SK-N-SH (cell line): Measurements from ENCODE around the gene CAMK2N1. TPM values are rescaled to one million over a fixed set of nuclear protein-coding genes. Genes with fewer than 3 reads are reported as not detected.

Experiments
- CTCF ChIA-PET: fragments of 300-600, 350-600 bp; formaldehyde crosslinking; extraction: SDS; loops from one replicate; lab custom pipeline; 2021; lab: Yijun Ruan, JAX
- POLR2A ChIA-PET: fragments of 350-600 bp; sonication (Branson Sonifier 250); formaldehyde crosslinking; extraction: SDS; loops from one replicate; lab custom pipeline; 2020; ENCODE audit warnings: antibody characterized with exemption, inconsistent platforms; lab: Yijun Ruan, JAX
- DNase-seq: peaks from one replicate; pipeline ENCODE4 v3.0.0; 2012
- H2AFZ ChIP-seq: fragments of 200-600 bp; sonication (generic); 2 replicates; pipeline ENCODE4 v1.8.1; 2016; ENCODE audit warnings: antibody characterized with exemption, mild to moderate bottlenecking, low read depth
- H3F3A ChIP-seq: fragments of 200-600 bp; sonication (generic); replicated peaks from 2 replicates; pipeline ENCODE3; 2016; ENCODE audit warnings: antibody characterized with exemption, mild to moderate bottlenecking; ENCODE audit not compliant: insufficient read depth
- H3K27ac ChIP-seq, 2 experiments: fragments of 200-500 bp in 1 of 2; fragments of 200-600 bp in 1 of 2; sonication (Bioruptor generic) in 1 of 2; sonication (generic), shearing (Covaris generic) in 1 of 2; 2 replicates each; pipeline versions ENCODE4 v1.5.1 to v1.6.1; 2014 to 2016; ENCODE audit warnings: low read depth in 2 of 2, inconsistent platforms in 1 of 2, low read length in 1 of 2, mild to moderate bottlenecking in 1 of 2, mixed read lengths in 1 of 2
- H3K27me3 ChIP-seq: fragments of 200-600 bp; sonication (generic), shearing (Covaris generic); 2 replicates; pipeline ENCODE4 v1.6.1; 2016; ENCODE audit warnings: mixed run types; ENCODE audit not compliant: insufficient read depth
- H3K36me3 ChIP-seq, 2 experiments: fragments of 200-500 bp in 1 of 2; fragments of 200-600 bp in 1 of 2; sonication (Bioruptor generic) in 1 of 2; sonication (generic) in 1 of 2; replicated peaks in 1 of 2; 2 replicates each; pipeline versions ENCODE3 to v1.5.1; 2014 to 2016; ENCODE audit warnings: low read length in 1 of 2, mild to moderate bottlenecking in 1 of 2; ENCODE audit not compliant: insufficient read depth in 2 of 2, control insufficient read depth in 1 of 2
- H3K4me1 ChIP-seq, 2 experiments: fragments of 200-500 bp in 1 of 2; fragments of 200-600 bp in 1 of 2; sonication (Bioruptor generic) in 1 of 2; sonication (generic), shearing (Covaris generic) in 1 of 2; 2 replicates each; pipeline versions ENCODE4 v1.5.1 to v1.6.1; 2014 to 2016; ENCODE audit warnings: low read depth in 1 of 2, low read length in 1 of 2, mixed run types in 1 of 2; ENCODE audit not compliant: insufficient read depth in 2 of 2, control insufficient read depth in 1 of 2
- H3K4me2 ChIP-seq: fragments of 200-600 bp; sonication (generic), shearing (Covaris generic); 2 replicates; pipeline ENCODE4 v1.6.1; 2017; ENCODE audit warnings: mixed run types
- H3K4me3 ChIP-seq, 2 experiments: fragments of 200-500 bp in 1 of 2; fragments of 200-600 bp in 1 of 2; sonication (Bioruptor generic) in 1 of 2; sonication (generic), shearing (Covaris generic) in 1 of 2; 2 replicates each; pipeline versions ENCODE4 v1.5.1 to v1.8.1; 2014 to 2016; ENCODE audit warnings: low read depth in 2 of 2, inconsistent platforms in 1 of 2, low read length in 1 of 2, mild to moderate bottlenecking in 1 of 2, mixed read lengths in 1 of 2, moderate library complexity in 1 of 2
- H3K79me2 ChIP-seq: fragments of 200-600 bp; sonication (generic); 2 replicates; pipeline ENCODE4 v1.8.1; 2017; ENCODE audit warnings: mild to moderate bottlenecking; ENCODE audit not compliant: insufficient read depth
- H3K9ac ChIP-seq: fragments of 200-600 bp; sonication (generic); 2 replicates; pipeline ENCODE4 v1.6.1; 2017; ENCODE audit warnings: mixed run types
- H3K9me2 ChIP-seq: fragments of 200-600 bp; sonication (generic); 2 replicates; pipeline ENCODE4 v1.6.1; 2017; ENCODE audit warnings: mixed run types
- H3K9me3 ChIP-seq: fragments of 200-600 bp; sonication (generic); 2 replicates; pipeline ENCODE4 v1.6.1; 2017; ENCODE audit warnings: mixed run types, mild to moderate bottlenecking, moderate library complexity
- H4K20me1 ChIP-seq: fragments of 200-600 bp; sonication (generic); 2 replicates; pipeline ENCODE4 v1.6.1; 2017; ENCODE audit warnings: mild to moderate bottlenecking, mixed run types; ENCODE audit not compliant: insufficient read depth
- CHD2 ChIP-seq: fragments of 150-350 bp; IDR thresholded peaks from 2 replicates; pipeline ENCODE4 v1.6.1; 2018; ENCODE audit warnings: low read length; ENCODE audit not compliant: partially characterized antibody
- CTCF ChIP-seq: fragments of 200-600 bp; sonication (generic); IDR thresholded peaks from 2 replicates; pipeline ENCODE4 v1.6.1; 2017; ENCODE audit warnings: antibody characterized with exemption, mild to moderate bottlenecking, moderate library complexity
- EP300 ChIP-seq, 2 experiments: IDR thresholded peaks; 2 replicates each; pipeline versions ENCODE4 v1.4.0 to v1.6.1; 2012; ENCODE audit warnings: borderline replicate concordance in 1 of 2, low read depth in 1 of 2, low read length in 1 of 2
- FOXJ3 ChIP-seq: sonication (generic); formaldehyde crosslinking; IDR thresholded peaks from 2 replicates; pipeline ENCODE4 v1.5.1; 2020; ENCODE audit warnings: mild to moderate bottlenecking, missing genetic modification reagents
- FOXM1 ChIP-seq: IDR thresholded peaks from 2 replicates; pipeline ENCODE4 v1.4.0; 2012; ENCODE audit warnings: low read depth, mild to moderate bottlenecking
- GABPA ChIP-seq: IDR thresholded peaks from 2 replicates; pipeline ENCODE4 v1.4.0; 2012; ENCODE audit warnings: low read depth, mild to moderate bottlenecking
- GATA2 ChIP-seq: sonication (generic); formaldehyde crosslinking; IDR thresholded peaks from 2 replicates; pipeline ENCODE4 v1.5.0; 2020; ENCODE audit warnings: mild to moderate bottlenecking, missing genetic modification reagents
- MEF2A ChIP-seq: IDR thresholded peaks from 2 replicates; pipeline ENCODE4 v1.4.0; 2012; ENCODE audit warnings: low read depth, borderline replicate concordance
- MXI1 ChIP-seq: IDR thresholded peaks from 2 replicates; pipeline ENCODE4 v1.6.1; 2012; ENCODE audit warnings: mild to moderate bottlenecking, low read depth, low read length, improper control_type of control experiment
- POLR2AphosphoS5 ChIP-seq: IDR thresholded peaks from 2 replicates; pipeline ENCODE4 v1.6.1; 2012; ENCODE audit warnings: low read depth, low read length
- RAD21 ChIP-seq: IDR thresholded peaks from 2 replicates; pipeline ENCODE4 v1.6.1; 2012; ENCODE audit warnings: mild to moderate bottlenecking, low read length
- RCOR1 ChIP-seq: fragments of 150-350 bp; IDR thresholded peaks from 2 replicates; pipeline ENCODE4 v1.6.1; 2017; ENCODE audit warnings: antibody characterized with exemption, low read length
- REST ChIP-seq: IDR thresholded peaks from 2 replicates; pipeline ENCODE4 v1.6.1; 2012; ENCODE audit warnings: mild to moderate bottlenecking, low read depth, low read length, moderate library complexity
- SIN3A ChIP-seq: IDR thresholded peaks from 2 replicates; pipeline ENCODE4 v1.6.1; 2012; ENCODE audit warnings: low read depth, mild to moderate bottlenecking, low read length, moderate library complexity, borderline replicate concordance
- YY1 ChIP-seq: IDR thresholded peaks from 2 replicates; pipeline ENCODE4 v1.4.0; 2012; ENCODE audit warnings: low read depth, mild to moderate bottlenecking
- WGBS: methylation state at CpG from one replicate; pipeline ENCODE4 v1.1.6; 2017; ENCODE audit warnings: low lambda C conversion rate; 5-methylcytosine and 5-hydroxymethylcytosine counted together
- polyA plus RNA-seq, 3 experiments: library from polyadenylated mRNA; depleted of rRNA; stranded (reverse); fragments of >200 nt; gene quantifications; 2 replicates each; pipeline ENCODE4 v1.2.3, GENCODE V29; 2012
- TF ChIP-seq, protein P1 (sequence below): fragments of 150-350 bp; IDR thresholded peaks from 2 replicates; pipeline ENCODE4 v1.6.1; 2017; ENCODE audit warnings: antibody characterized with exemption, low read length, low read depth, borderline replicate concordance

CAMK2N1 gene
- polyA plus RNA-seq, 1 of the 3 experiments (the other 2 are of a cell fraction), result 5.3 TPM

DNA sequence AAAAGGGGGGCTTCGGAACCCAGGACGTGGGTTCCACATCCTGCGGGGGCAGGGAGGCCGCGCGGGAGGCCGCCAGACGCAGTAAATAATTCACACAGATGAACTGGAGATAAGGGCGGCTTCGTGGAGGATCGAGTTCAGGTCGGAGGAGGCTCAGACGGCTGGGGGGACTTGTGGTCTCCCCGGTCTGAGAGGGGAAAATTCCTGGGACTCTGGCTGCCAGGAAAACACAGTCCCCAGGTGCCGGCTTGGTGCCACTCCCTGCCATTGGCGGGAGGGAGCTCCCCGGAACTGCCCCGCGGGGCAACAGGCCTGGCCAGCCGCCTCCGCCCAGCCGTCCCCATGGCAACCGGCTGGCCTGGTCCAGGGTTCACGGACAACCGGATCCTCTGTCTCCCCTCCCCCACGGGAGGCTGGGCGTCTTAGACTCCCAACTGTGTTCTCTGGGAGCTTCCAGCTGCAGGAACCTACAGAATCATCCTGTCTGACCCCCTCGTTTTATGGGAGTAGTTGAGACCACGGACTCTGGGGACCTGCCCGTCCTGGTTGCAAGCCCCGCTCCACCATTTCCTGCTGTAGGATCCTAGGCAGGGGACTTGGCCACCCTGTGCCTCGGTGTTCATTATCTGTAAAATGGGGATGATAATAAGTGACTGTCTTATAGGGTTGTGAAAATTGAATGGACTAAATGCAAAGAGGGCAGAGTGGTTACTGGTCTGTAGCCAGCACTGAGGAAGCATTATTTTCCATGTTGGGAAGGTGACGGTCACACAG lies 9.6 kb downstream of the CAMK2N1 start:
- no peak overlapping the region for H3K9ac ChIP-seq
- H3K9me2 ChIP-seq, result no peaks in the 10 kb centered on the region
- H3K4me1 ChIP-seq, result peaks cover 0 to 66% of the 10 kb centered on the region in 2 experiments; a peak in 2 of 4 replicates
- no peaks in the 10 kb centered on the region for H3K9me3 ChIP-seq
- peak overlapping the region; percentile 30; the same call in 1 of the 2 replicates for H3K4me2 ChIP-seq
- TF ChIP-seq EP300 (IDR thresholded peaks at IDR 0.05; ENCODE audit: borderline replicate concordance in 1 of 2, low read depth in 1 of 2, low read length in 1 of 2), result peak in 1 of 2 experiments; percentile 56; a peak in 1 of 4 replicates
- TF ChIP-seq GABPA, result no peak
- TF ChIP-seq POLR2AphosphoS5, result no peak
- peak; percentile 87 for TF ChIP-seq GATA2
- TF ChIP-seq RAD21, result no peak; the same call in 1 of the 2 replicates
- TF ChIP-seq, protein P1, sequence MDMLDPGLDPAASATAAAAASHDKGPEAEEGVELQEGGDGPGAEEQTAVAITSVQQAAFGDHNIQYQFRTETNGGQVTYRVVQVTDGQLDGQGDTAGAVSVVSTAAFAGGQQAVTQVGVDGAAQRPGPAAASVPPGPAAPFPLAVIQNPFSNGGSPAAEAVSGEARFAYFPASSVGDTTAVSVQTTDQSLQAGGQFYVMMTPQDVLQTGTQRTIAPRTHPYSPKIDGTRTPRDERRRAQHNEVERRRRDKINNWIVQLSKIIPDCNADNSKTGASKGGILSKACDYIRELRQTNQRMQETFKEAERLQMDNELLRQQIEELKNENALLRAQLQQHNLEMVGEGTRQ, result no peak
- no peak for TF ChIP-seq REST
- no peak for TF ChIP-seq FOXM1
- TF ChIP-seq CTCF, result no peak
- peak; percentile 93 for TF ChIP-seq CHD2
- TF ChIP-seq FOXJ3 (CRISPR knock-in tag), result no peak
- TF ChIP-seq MEF2A, result no peak
- no peak for TF ChIP-seq YY1
- no peak for TF ChIP-seq SIN3A
- no peak for TF ChIP-seq MXI1
- TF ChIP-seq RCOR1, result peak; percentile 55
- H4K20me1 ChIP-seq, result no peaks in the 10 kb centered on the region
- H3K79me2 ChIP-seq, result no peaks in the 10 kb centered on the region
- peak; percentile 92 for DNase-seq
- ChIA-PET CTCF (interaction anchor here (0.9 to 11.4 kb wide), 6 partner anchors 9 to 263 kb away, joined by 3 to 148 read pairs (median 5); partner anchors contain the start of genes CAMK2N1 and PINK1), POLR2A (interaction anchor here (0.6 to 1.0 kb wide), 3 partner anchors 8 to 14 kb away, joined by 3 to 5 read pairs (median 3); partner anchors contain the start of gene CAMK2N1)
- peak overlapping the region in 1 of 2 experiments; percentile 26; a peak in 2 of 4 replicates for H3K4me3 ChIP-seq
- H3K36me3 ChIP-seq, result no peaks in the 10 kb centered on the region
- WGBS, result 32% methylated on average over 16 of the region's 33 CpGs
- no peak overlapping the region; the same call in 1 of the 2 replicates for H2AFZ ChIP-seq
- H3K27me3 ChIP-seq, result no peaks in the 10 kb centered on the region
- no peaks in the 10 kb centered on the region for H3F3A ChIP-seq
- H3K27ac ChIP-seq, result peak overlapping the region in 1 of 2 experiments; percentile 85; a peak in 2 of 4 replicates
